A549 (cell line): ENCODE results near the gene MAP3K5.

Source experiments
- CTCF ChIP-seq: fragments of >200 bp; sonication (Bioruptor Twin); formaldehyde crosslinking; IDR thresholded peaks from 3 replicates; pipeline ENCODE4 v1.5.1; 2016
- E2F6 ChIP-seq: IDR thresholded peaks from 2 replicates; pipeline ENCODE4 v1.6.1; 2012; ENCODE audit warnings: low read depth, borderline replicate concordance
- FOSB ChIP-seq: fragments of 250-450 bp; sonication (Bioruptor Pico); IDR thresholded peaks from 2 replicates; pipeline ENCODE4 v1.5.0; 2020; ENCODE audit warnings: mild to moderate bottlenecking, moderate library complexity
- GATA3 ChIP-seq: IDR thresholded peaks from 2 replicates; pipeline ENCODE4 v1.6.1; 2012; ENCODE audit warnings: borderline replicate concordance
- KDM1A ChIP-seq: fragments of 200-600 bp; sonication (generic); IDR thresholded peaks from 2 replicates; pipeline ENCODE4 v1.6.1; 2016; ENCODE audit warnings: low read depth, mild to moderate bottlenecking
- MAFK ChIP-seq: fragments of 450-650 bp; IDR thresholded peaks from 2 replicates; pipeline ENCODE4 v1.6.1; 2014; ENCODE audit not compliant: partially characterized antibody
- MAX ChIP-seq: IDR thresholded peaks from 2 replicates; pipeline ENCODE4 v1.6.1; 2012
- NR3C1 ChIP-seq: fragments of >200 bp; sonication (Bioruptor Twin); formaldehyde crosslinking; IDR thresholded peaks from 3 replicates; pipeline ENCODE4 v1.6.1; 2017
- PHF8 ChIP-seq: fragments of 200-600 bp; sonication (generic); IDR thresholded peaks from 2 replicates; pipeline ENCODE4 v1.6.1; 2016; ENCODE audit warnings: low read depth, mild to moderate bottlenecking, antibody characterized with exemption, moderate library complexity, borderline replicate concordance
- POLR2A ChIP-seq: IDR thresholded peaks from 2 replicates; pipeline ENCODE4 v1.6.1; 2012; ENCODE audit warnings: mild to moderate bottlenecking, low read length
- RAD21 ChIP-seq, 2 experiments: fragments of >200 bp in 1 of 2; sonication (Bioruptor Twin) in 1 of 2; formaldehyde crosslinking in 1 of 2; IDR thresholded peaks in 1 of 2; conservative IDR thresholded peaks in 1 of 2; 2 replicates in 1 of 2; 3 replicates in 1 of 2; pipeline ENCODE4 v1.6.1; 2012 to 2018; ENCODE audit warnings: inconsistent platforms in 1 of 2
- REST ChIP-seq: fragments of 200-600 bp; sonication (generic); IDR thresholded peaks from 2 replicates; pipeline ENCODE4 v1.6.1; 2016; ENCODE audit warnings: antibody characterized with exemption, mild to moderate bottlenecking, moderate library complexity
- ZC3H11A ChIP-seq: fragments of 450-650 bp; IDR thresholded peaks from 2 replicates; pipeline ENCODE4 v1.6.1; 2014; ENCODE audit warnings: antibody characterized with exemption, mild to moderate bottlenecking
- ZSCAN20 ChIP-seq: fragments of 250-450 bp; sonication (Bioruptor Pico); IDR thresholded peaks from 2 replicates; pipeline ENCODE4 v1.8.0; 2022; ENCODE audit warnings: mild to moderate bottlenecking, moderate library complexity

- no peak for TF ChIP-seq PHF8
- TF ChIP-seq REST, result no peak
- TF ChIP-seq ZC3H11A, result no peak
- TF ChIP-seq MAFK, result no peak
- no peak for TF ChIP-seq E2F6
- no peak for TF ChIP-seq POLR2A
- TF ChIP-seq ZSCAN20 (CRISPR knock-in tag), result no peak
- TF ChIP-seq KDM1A, result no peak
- no peak for TF ChIP-seq RAD21 (conservative IDR thresholded peaks at IDR 0.05 in 1 of 2, IDR thresholded peaks at IDR 0.05 in 1 of 2)
- no peak for TF ChIP-seq MAX
- TF ChIP-seq CTCF, result no peak
- TF ChIP-seq GATA3, result no peak
- TF ChIP-seq NR3C1, result no peak
- no peak for TF ChIP-seq FOSB (CRISPR knock-in tag)
These were observed 226.2 kb downstream of the MAP3K5 start for GRCh38 chr6:136566007-136566487.
